ENCODE data around the gene ROBO1.
"Not testable (repeated sequence)": the region's sequence is repeated elsewhere in the genome, so short reads cannot be mapped to it uniquely, and the experiment has no call there.

ROBO1 gene

GRCh38 chr3:78683284-78683683, 1084.5 kb downstream of the ROBO1 start:
- DNase-seq (ENCODE audit: low spot score): no peak

DNA sequence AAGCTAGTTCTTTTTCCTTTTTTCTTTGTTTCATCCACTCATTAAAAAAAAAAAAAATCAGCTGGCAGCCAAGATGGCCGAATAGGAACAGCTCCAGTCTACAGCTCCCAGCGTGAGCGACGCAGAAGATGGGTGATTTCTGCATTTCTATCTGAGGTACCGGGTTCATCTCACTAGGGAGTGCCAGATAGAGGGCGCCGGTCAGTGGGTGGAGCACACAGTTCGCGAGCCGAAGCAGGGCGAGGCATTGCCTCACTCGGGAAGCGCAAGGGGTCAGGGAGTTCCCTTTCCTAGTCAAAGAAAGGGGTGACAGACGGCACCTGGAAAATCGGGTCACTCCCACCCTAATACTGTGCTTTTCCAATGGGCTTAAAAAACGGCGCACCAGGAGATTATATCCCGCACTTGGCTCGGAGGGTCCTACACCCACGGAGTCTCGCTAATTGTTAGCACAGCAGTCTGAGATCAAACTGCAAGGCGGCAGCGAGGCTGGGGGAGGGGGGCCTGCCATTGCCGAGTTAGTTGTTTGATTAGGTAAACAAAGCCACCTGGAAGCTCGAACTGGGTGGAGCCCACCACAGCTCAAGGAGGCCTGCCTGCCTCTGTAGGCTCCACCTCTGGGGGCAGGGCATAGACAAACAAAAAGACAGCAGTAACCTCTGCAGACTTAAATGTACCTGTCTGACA, 1092.5 kb downstream of the ROBO1 start:
- DNase-seq (ENCODE audit: low spot score): not testable (repeated sequence)

GRCh38 chr3:78670746-78671145, 1097.1 kb downstream of the ROBO1 start:
- DNase-seq (ENCODE audit: low spot score): no peak

- no peak for DNase-seq (ENCODE audit: low spot score)
These were observed 1097.7 kb downstream of the ROBO1 start for GRCh38 chr3:78670094-78670493.

- DNase-seq (ENCODE audit: low spot score): no peak
These were observed 1099.5 kb downstream of the ROBO1 start for GRCh38 chr3:78668302-78668701.

GRCh38 chr3:78666470-78666800, 1101.4 kb downstream of the ROBO1 start:
- DNase-seq (ENCODE audit: low spot score): no peak

- no peak for DNase-seq (ENCODE audit: low spot score)
These were observed 1101.9 kb downstream of the ROBO1 start for GRCh38 chr3:78665776-78666469.

DNA sequence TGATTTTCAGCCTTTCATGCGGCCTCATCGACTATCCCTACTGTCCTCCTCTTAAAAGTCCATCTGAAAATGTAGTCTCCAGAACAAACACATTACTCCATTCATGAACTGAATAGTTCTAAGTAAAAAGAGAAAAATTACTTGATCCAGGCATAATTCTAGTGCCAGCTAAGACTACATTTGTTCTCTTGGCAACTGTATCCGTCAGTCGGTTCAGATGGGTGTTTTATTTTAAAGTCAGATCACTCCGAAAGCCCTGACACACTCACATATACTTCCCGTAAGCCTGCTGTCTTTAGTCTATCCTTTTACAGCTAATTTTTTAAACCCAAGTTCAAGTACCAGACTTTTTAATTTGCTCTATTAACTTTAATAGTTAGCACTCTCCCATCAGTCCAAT, 1102.7 kb downstream of the ROBO1 start:
- no peak for DNase-seq (ENCODE audit: low spot score)

DNA sequence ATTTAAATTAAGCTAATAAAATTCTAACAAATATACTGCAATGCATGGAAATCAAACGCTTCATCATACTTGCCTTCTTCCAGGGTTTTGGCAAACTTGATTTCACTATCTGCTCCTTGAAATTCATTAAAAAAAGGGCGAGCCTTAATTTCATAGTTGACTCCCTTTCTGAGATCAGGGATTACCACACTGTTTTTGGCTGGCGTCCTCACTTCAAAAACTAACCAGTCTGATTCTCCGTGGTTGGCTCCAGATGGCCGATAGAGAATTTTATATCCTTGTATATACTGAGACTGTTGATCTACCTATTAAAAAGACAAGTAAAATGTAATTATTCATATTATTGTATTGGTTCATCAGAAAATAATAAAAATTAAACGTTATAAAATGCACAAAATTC, 1106.8 kb downstream of the ROBO1 start:
- no peak for DNase-seq (ENCODE audit: low spot score)

- DNase-seq (ENCODE audit: low spot score): peak; percentile 47
These were observed 1108.3 kb downstream of the ROBO1 start for GRCh38 chr3:78659386-78659987.

DNA sequence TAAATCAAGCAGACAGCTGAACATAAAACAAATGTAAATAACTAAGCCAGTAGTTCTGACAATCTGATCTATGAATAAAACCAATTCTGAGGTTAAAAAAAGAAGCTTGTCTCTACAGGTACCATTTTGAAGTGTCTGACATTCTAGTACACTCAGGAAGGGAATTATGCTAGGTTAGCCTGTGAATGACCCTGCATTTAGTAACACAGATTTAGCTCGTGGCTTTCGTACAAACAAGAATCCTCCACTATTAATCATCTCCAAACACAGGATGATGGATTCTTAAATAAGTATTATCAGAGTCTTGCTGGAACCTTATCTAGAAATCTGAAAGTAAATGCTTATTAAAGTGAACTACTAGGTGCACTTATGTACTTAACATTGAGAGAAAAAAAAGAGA, 1120.1 kb downstream of the ROBO1 start:
- no peak for DNase-seq (ENCODE audit: low spot score)

- DNase-seq (ENCODE audit: low spot score): peak; percentile 82
These were observed 1122.0 kb downstream of the ROBO1 start for GRCh38 chr3:78645628-78646310.

DNA sequence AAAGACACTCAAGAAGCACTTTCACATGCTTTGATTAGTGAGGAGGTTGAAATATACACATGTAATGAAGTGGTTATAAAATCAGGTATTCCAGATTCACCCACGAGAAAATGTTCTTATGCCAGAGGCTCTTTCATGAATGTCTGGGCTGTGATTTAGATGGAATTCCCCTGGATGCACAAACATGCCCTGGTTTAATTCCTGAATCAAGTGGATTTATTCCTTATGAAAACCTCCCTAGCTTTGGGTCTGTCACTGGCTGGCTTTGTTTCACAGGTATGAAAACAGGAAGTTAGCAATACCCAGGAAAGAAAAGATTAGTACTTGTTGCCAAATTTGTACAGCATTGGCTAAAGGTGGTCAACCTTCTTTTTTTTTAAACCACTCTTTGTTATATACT, 1123.0 kb downstream of the ROBO1 start:
- no peak for DNase-seq (ENCODE audit: low spot score)

- DNase-seq (ENCODE audit: low spot score): no peak
These were observed 1125.4 kb downstream of the ROBO1 start for GRCh38 chr3:78642226-78643035.

GRCh38 chr3:78641703-78642102, 1126.1 kb downstream of the ROBO1 start:
- DNase-seq (ENCODE audit: low spot score): peak; percentile 47

- no peak for DNase-seq (ENCODE audit: low spot score)
These were observed 1133.5 kb downstream of the ROBO1 start for GRCh38 chr3:78634316-78634715.

DNA sequence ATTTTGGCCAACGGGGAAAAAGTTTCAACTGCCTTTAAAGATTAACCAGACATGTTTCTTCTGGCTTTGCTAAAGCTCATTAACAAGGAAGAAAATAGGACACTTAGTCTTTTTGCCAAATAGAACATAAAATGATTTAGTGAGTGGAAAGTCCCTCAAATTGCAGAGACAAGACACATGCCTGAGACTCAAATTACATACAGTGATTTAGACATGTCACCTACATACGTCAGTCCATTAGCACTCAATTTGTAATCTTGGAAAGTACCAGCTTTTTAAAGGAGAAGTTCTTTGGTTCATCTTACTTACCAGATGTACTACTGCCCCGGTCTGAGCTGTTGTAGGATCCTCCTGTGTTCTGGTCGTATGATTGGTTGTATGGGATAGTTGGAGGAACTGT, 1134.2 kb downstream of the ROBO1 start:
- no peak for DNase-seq (ENCODE audit: low spot score)

DNA sequence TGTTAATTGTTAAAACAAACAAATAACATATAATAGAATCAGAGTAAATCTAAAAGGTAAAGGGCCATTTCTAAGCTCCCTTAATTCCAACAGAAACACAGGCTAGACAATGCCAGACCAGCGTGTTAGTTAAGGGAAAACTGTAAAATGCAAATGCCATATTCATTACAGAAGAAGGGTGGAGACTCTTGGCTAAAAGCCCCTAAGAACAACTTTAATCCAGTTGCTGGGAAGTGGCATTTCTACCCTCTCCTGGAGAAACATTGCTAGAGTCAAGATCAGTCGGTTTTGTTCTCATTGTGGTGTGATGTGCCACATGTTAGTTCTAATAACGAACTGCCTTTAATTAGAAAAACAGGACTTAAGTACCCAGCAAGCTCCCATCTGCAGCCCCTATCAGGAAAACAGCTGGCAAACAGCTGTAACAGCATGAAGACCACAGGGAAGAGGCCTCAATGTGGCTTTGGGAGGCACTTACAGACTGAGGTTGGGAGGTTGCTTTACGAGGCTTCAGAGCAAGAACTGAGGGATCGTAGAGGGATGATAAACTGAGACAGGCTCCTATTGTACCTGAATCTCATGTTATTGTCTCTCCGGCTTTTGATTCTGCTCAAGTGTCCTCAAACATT, 1134.8 kb downstream of the ROBO1 start:
- DNase-seq (ENCODE audit: low spot score): no peak

DNA sequence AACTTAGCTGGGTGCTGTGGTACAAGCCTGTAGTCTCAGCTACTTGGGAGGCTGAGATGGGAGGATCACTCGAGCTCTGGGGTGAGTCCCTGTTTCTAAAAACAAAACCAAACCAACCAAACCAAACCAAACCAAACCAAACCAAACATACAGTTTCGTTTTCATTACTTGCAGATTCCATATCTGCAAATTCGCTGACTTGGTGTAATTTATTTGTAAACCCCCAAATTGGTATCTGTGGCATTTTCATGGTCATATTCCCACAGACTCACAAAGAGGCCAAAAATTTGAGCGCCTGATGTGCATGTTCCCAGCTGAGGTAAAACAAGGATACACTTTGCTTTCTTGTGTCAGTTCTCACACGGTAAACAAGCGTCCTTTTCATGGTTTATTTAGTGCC, 1138.3 kb downstream of the ROBO1 start:
- no peak for DNase-seq (ENCODE audit: low spot score)

DNA sequence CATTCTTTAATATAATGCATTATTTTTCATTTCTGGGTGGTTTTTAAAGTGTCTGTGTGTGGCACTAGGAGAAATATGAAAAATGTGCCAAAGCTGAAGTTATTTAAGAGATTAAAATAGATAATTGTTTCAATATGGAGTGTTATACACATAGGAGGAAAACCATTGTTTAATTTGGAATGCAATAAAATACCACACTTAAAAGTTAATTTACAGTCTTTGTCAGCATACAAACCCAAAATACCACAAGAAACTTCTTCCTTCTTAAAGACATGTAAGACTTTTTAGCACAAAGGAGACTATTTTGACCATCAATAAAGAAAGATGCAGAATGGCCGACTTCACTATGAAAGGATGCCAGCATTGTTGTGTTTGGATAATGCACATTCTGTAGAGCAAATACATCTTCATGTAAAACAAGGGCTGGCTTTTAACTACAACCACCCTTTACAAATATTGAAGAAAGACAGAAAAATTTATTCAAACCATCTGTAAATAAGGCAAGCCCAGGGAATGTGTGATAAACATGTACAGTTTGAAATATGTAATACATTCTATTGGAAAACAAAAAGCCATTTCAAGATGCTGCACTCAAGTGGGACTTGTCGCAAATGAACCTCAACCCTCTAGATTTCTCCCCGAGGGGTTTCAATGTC, 1146.6 kb downstream of the ROBO1 start:
- DNase-seq (ENCODE audit: low spot score): no peak

DNA sequence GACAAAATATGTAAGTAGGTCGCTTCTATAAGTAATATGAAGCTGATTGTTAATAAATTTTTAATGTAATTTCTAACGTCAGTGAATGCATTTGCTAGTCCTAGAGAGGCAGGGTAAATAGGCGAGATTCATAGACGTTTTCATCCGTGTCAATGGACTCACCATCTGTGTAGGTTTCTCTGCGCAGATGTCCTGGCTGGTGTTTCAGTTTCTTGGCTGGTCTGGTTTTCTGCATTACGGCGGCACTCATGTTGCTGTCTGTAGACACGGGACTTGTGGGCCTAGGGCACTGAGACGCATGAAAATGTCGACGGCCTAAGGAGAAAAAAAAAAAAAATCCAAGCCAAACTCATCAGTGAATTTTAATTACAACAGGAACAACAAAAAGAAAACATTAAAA, 1153.3 kb downstream of the ROBO1 start:
- no peak for DNase-seq (ENCODE audit: low spot score)

Data from kidney capillary endothelial cell (primary cell).